Fibroblast of villous mesenchyme (primary cell): ENCODE measurements around the gene ALKBH4. TPM values are rescaled to one million over a fixed set of nuclear protein-coding genes. Genes with fewer than 3 reads are reported as not detected.

Source experiments
- DNase-seq: peaks from one replicate; pipeline ENCODE4 v3.0.0-alpha.2; 2010; ENCODE audit warnings: low read depth
- H3K4me3 ChIP-seq: 2 replicates; pipeline ENCODE4 v1.5.1; 2011; ENCODE audit warnings: low read depth, mild to moderate bottlenecking, low read length
- total RNA-seq: library from RNA; depleted of rRNA; stranded (reverse); fragments of >200 nt; gene quantifications from 2 replicates; pipeline ENCODE4 v1.2.3, GENCODE V29; 2012
- TF ChIP-seq, protein P1 (sequence below): IDR thresholded peaks from 2 replicates; pipeline ENCODE4 v1.5.1; 2012; ENCODE audit warnings: low read depth, mild to moderate bottlenecking, low read length; ENCODE audit not compliant: insufficient read depth

ALKBH4 gene
- total RNA-seq, 1 donor = 10.8 TPM

DNA sequence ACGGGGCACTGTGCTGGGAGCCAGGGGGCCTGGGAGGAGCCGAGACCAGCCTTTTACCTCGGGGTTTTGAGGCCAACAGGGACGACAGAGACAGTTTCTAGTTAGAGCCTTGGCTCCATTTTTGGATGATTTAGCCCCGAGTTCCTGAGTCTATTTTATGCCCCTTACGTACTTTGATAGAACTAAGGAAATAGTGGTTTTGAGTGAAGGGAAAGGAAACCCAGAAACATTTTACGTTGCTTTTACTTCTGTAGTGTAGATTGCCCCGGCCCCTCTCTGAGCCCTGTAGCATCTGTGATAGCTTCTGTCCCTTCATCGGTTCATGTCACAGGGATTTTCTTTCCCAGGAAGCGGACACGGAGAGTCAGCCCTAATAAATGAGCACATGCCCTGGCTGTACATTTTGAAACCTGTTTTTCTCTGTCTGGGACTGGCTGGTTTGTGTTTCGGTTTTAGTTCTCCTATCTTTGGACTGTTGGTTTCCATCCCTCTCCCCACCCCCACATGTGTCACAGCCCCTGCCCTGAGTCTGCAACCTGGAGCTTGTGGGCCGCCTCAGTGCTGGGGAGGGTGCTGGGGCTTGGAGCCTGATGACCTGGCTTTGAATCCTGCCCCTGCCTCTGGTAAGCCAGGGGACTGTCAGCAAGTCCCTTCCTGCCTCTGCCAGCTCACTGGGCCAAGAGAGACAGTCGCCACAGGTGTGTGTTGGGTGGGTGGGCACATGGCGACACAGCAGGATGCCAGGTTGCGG is 38.2 kb downstream of the ALKBH4 start:
- no peak for DNase-seq
- TF ChIP-seq, protein P1, sequence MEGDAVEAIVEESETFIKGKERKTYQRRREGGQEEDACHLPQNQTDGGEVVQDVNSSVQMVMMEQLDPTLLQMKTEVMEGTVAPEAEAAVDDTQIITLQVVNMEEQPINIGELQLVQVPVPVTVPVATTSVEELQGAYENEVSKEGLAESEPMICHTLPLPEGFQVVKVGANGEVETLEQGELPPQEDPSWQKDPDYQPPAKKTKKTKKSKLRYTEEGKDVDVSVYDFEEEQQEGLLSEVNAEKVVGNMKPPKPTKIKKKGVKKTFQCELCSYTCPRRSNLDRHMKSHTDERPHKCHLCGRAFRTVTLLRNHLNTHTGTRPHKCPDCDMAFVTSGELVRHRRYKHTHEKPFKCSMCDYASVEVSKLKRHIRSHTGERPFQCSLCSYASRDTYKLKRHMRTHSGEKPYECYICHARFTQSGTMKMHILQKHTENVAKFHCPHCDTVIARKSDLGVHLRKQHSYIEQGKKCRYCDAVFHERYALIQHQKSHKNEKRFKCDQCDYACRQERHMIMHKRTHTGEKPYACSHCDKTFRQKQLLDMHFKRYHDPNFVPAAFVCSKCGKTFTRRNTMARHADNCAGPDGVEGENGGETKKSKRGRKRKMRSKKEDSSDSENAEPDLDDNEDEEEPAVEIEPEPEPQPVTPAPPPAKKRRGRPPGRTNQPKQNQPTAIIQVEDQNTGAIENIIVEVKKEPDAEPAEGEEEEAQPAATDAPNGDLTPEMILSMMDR = no peak
- no peak overlapping the region for H3K4me3 ChIP-seq

DNA sequence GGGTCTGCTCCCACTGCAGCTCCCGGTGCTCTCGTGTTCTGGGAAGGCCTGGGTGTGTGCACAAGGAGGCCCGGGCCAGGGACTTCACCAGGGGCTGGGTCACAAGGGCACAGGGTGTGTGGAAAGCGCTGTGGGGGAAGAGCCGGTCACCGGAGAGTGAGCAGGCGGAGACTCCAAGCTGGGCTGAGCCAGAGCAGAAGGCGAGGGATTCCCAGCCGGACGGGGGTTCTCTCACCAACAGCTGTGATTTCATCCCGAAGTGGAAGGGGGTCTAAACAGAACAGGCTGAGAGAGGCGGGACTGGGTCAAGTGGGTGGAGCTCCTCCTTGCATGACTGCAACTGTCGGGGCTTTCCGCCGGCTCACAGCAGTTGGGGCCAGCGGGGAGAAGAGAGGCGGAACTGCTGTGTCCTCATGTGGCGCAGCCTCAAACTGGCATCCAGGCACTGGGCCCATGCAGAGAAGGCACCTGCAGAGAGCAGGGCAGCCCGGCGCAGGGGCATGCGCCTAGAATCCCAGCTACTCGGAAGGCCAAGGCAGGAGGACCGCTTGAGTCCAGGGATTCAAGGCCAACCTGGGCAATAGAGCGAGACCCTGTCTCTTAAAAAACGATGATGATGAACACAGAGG is 38.9 kb downstream of the ALKBH4 start:
- peak; percentile 78 for DNase-seq
- TF ChIP-seq, protein P1 = no peak
- H3K4me3 ChIP-seq = no peak overlapping the region

DNA sequence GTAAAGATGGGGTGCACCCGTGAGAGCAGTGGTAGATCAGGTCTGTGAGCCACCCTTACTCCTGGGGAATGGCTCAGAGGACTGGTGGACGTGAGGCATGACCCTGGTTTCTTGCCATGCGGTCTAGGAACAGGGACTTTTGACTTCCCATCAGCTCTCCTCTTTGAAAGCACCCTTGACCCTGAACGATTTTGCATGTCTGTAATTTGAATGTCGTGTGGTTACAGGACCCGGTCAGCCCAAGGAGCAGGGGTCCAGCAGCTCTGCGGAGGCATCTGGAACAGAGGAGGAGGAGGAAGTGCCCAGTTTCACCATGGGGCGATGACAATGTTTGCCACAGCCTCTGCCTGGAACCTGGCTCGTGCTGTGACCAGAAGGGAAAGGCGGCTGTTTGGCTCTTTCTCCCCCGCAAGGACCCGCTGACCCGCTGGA is 39.9 kb downstream of the ALKBH4 start:
- no peak overlapping the region for H3K4me3 ChIP-seq
- no peak for DNase-seq
- TF ChIP-seq, protein P1 = no peak

DNA sequence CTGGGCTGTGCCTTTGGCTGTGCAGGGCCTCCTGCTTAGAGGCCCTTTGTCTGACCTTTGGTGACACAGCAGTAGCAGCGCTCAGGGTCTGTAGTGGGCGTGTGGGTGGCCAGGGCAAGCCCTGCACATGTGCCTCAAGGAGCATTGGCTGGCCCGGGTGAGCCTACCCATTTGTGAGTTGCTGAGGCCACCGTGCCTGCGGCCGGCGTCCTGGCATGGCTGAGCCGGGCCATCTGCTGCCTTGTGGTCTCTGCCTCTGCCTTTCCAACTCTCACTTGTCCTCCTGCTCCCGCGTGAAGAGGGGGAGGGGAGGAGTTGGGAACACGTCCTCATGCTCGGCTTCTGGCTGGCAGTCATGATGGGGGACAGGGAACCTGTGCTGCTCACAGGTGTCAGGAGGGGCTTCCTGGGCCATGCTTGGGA is 40.5 kb downstream of the ALKBH4 start:
- no peak overlapping the region for H3K4me3 ChIP-seq
- DNase-seq = no peak
- TF ChIP-seq, protein P1 = no peak

DNA sequence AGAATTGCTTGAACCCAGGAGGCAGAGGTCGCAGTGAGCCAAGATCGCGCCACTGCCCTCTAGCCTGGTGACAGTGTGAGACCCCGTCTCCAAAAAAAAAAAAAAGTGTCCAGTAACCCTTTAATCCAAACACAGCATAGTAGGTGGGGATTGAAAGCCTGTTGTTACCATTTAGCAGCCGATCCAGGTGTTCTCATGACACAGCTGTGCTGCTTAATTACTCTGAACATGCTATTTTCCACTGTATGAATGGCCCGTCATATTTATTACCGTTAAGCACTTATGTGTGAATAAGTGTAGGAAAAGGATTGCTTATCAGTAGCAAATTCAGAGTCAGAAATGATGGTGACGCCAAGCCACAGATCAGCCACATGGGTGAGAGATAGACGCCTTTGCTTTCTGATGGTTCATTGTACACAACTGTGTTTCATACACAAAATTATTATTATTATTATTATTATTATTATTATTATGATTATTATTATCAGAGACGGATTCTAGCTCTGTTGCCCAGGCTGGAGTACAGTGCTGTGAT is 42.9 kb downstream of the ALKBH4 start:
- no peak overlapping the region for H3K4me3 ChIP-seq
- DNase-seq = no peak
- TF ChIP-seq, protein P1 = no peak

DNA sequence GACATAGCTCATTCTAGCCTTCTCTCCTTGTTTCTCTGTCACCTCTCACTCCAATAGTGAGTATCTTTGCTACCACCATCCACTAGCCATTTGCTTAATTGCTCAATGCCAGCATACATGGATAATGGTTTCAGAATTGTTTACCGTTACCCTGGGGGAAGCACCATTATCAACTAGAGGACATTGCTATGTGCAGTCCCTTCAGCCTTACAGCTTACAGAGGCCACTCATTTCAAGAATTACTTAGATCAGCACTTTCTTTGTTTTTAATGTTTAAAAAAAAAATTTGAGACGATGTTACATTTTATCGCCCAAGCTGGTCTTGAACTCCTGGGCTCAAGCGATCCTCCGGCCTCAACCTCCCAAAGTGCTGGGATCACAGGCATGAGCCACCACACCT is 46.1 kb downstream of the ALKBH4 start:
- TF ChIP-seq, protein P1 = no peak
- H3K4me3 ChIP-seq = no peak overlapping the region
- DNase-seq = no peak
